HepG2 (cell line): ENCODE results near the gene KLF6. TPM values are rescaled to one million over a fixed set of nuclear protein-coding genes. Genes with fewer than 3 reads are reported as not detected.
A peak's percentile ranks its signal among the peaks of the same experiment; 100 is the strongest.

Experiments
- FOXO1 ChIP-seq: sonication (generic); formaldehyde crosslinking; IDR thresholded peaks from 2 replicates; pipeline ENCODE4 v1.4.0; 2020; ENCODE audit warnings: missing genetic modification reagents
- IRX3 ChIP-seq: sonication (generic); formaldehyde crosslinking; IDR thresholded peaks from 2 replicates; pipeline ENCODE4 v1.8.1; 2023; ENCODE audit warnings: mild to moderate bottlenecking, low read depth, missing genetic modification reagents, borderline replicate concordance
- MAFG ChIP-seq: sonication (generic); formaldehyde crosslinking; IDR thresholded peaks from 2 replicates; pipeline ENCODE4 v1.5.1; 2020; ENCODE audit warnings: mild to moderate bottlenecking, missing genetic modification reagents
- PHF20 ChIP-seq: sonication (generic); formaldehyde crosslinking; IDR thresholded peaks from 2 replicates; pipeline ENCODE4 v1.5.0; 2020; ENCODE audit warnings: mild to moderate bottlenecking, missing genetic modification reagents
- PHF21A ChIP-seq: sonication (generic); formaldehyde crosslinking; IDR thresholded peaks from 2 replicates; pipeline ENCODE4 v1.5.0; 2020; ENCODE audit warnings: mild to moderate bottlenecking, missing genetic modification reagents
- REXO4 ChIP-seq: sonication (generic); formaldehyde crosslinking; IDR thresholded peaks from 2 replicates; pipeline ENCODE4 v1.8.0; 2022; ENCODE audit warnings: missing genetic modification reagents, mild to moderate bottlenecking, borderline replicate concordance
- SATB2 ChIP-seq: sonication (generic); formaldehyde crosslinking; IDR thresholded peaks from 2 replicates; pipeline ENCODE4 v1.5.0; 2020; ENCODE audit warnings: missing genetic modification reagents
- SETDB1 ChIP-seq: sonication (generic); formaldehyde crosslinking; IDR thresholded peaks from 2 replicates; pipeline ENCODE4 v1.5.1; 2020; ENCODE audit warnings: missing genetic modification reagents, mild to moderate bottlenecking, borderline replicate concordance
- TAF1 ChIP-seq: sonication (generic); formaldehyde crosslinking; IDR thresholded peaks from 2 replicates; pipeline ENCODE4 v1.4.0; 2020; ENCODE audit warnings: missing genetic modification reagents
- TRIM24 ChIP-seq: sonication (generic); formaldehyde crosslinking; IDR thresholded peaks from 2 replicates; pipeline ENCODE4 v1.8.0; 2022; ENCODE audit warnings: mild to moderate bottlenecking, missing genetic modification reagents
- ZFP82 ChIP-seq: sonication (generic); formaldehyde crosslinking; IDR thresholded peaks from 2 replicates; pipeline ENCODE4 v1.5.1; 2020; ENCODE audit warnings: mild to moderate bottlenecking, missing genetic modification reagents, borderline replicate concordance
- ZNF335 ChIP-seq: sonication (generic); formaldehyde crosslinking; IDR thresholded peaks from 2 replicates; pipeline ENCODE4 v1.4.0; 2020; ENCODE audit warnings: missing genetic modification reagents
- ZNF773 ChIP-seq: sonication (generic); formaldehyde crosslinking; IDR thresholded peaks from 2 replicates; pipeline ENCODE4 v1.4.0; 2020; ENCODE audit warnings: missing genetic modification reagents, borderline replicate concordance
- ZNF776 ChIP-seq: sonication (generic); formaldehyde crosslinking; IDR thresholded peaks from 2 replicates; pipeline ENCODE4 v1.4.0; 2020; ENCODE audit warnings: mild to moderate bottlenecking, missing genetic modification reagents
- ZNF800 ChIP-seq: sonication (generic); formaldehyde crosslinking; IDR thresholded peaks from 2 replicates; pipeline ENCODE4 v1.4.0; 2020; ENCODE audit warnings: missing genetic modification reagents
- ZNF816 ChIP-seq: sonication (generic); formaldehyde crosslinking; IDR thresholded peaks from 2 replicates; pipeline ENCODE4 v1.8.0; 2022; ENCODE audit warnings: missing genetic modification reagents, mild to moderate bottlenecking, borderline replicate concordance
- ZSCAN31 ChIP-seq: sonication (generic); formaldehyde crosslinking; IDR thresholded peaks from 2 replicates; pipeline ENCODE4 v1.5.0; 2020; ENCODE audit warnings: low read depth, mild to moderate bottlenecking, missing genetic modification reagents
- polyA plus RNA-seq, 8 experiments: library from polyadenylated mRNA; depleted of rRNA in 3 of 8; stranded (reverse) in 7 of 8; unstranded in 1 of 8; fragments of >200 nt; fragmentation: Illumina TruSeq in 4 of 8; extraction: Trizol in 4 of 8; gene quantifications; 2 replicates each; pipeline versions ENCODE4 v1.2.1 to v1.2.3, GENCODE V29; 2011 to 2016; ENCODE audit warnings: low read depth in 4 of 8, missing spikeins in 1 of 8, mixed read lengths in 1 of 8; ENCODE audit not compliant: insufficient read depth in 1 of 8
- total RNA-seq, 5 experiments: library from RNA; depleted of rRNA; stranded (reverse); fragments of >200 nt; fragmentation: Illumina TruSeq; extraction: Trizol; gene quantifications; 2 replicates each; pipeline ENCODE4 v1.2.3, GENCODE V29; 2016; ENCODE audit warnings: low read depth in 1 of 5
- TF ChIP-seq, protein P1 (sequence below): sonication (generic); formaldehyde crosslinking; IDR thresholded peaks from 2 replicates; pipeline ENCODE4 v1.8.0; 2022; ENCODE audit warnings: missing genetic modification reagents, mild to moderate bottlenecking, moderate library complexity, borderline replicate concordance
- TF ChIP-seq, protein P2 (sequence below): sonication (generic); formaldehyde crosslinking; IDR thresholded peaks from 2 replicates; pipeline ENCODE4 v1.5.0; 2020; ENCODE audit warnings: missing genetic modification reagents
- TF ChIP-seq, protein P3 (sequence below): sonication (generic); formaldehyde crosslinking; IDR thresholded peaks from 2 replicates; pipeline ENCODE4 v1.4.0; 2020; ENCODE audit warnings: missing genetic modification reagents
- TF ChIP-seq, protein P4 (sequence below): IDR thresholded peaks from 2 replicates; pipeline ENCODE4 v1.6.1; 2016; ENCODE audit warnings: mild to moderate bottlenecking, missing biosample characterization, missing genetic modification reagents

Gene KLF6
- total and polyA plus RNA-seq, 2 of the 13 experiments (the other 11 are each of a cell fraction or from before 2014, with no cell fraction given) = 27.0 to 71.9 TPM

- TF ChIP-seq, protein P1, sequence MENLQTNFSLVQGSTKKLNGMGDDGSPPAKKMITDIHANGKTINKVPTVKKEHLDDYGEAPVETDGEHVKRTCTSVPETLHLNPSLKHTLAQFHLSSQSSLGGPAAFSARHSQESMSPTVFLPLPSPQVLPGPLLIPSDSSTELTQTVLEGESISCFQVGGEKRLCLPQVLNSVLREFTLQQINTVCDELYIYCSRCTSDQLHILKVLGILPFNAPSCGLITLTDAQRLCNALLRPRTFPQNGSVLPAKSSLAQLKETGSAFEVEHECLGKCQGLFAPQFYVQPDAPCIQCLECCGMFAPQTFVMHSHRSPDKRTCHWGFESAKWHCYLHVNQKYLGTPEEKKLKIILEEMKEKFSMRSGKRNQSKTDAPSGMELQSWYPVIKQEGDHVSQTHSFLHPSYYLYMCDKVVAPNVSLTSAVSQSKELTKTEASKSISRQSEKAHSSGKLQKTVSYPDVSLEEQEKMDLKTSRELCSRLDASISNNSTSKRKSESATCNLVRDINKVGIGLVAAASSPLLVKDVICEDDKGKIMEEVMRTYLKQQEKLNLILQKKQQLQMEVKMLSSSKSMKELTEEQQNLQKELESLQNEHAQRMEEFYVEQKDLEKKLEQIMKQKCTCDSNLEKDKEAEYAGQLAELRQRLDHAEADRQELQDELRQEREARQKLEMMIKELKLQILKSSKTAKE (CRISPR knock-in tag) = no peak
- TF ChIP-seq SETDB1 (CRISPR knock-in tag) (no peak), TRIM24 (CRISPR knock-in tag) (no peak), ZFP82 (CRISPR knock-in tag) (0 out of 2 replicates have a peak, but pooled peaks have one; percentile 31), REXO4 (CRISPR knock-in tag) (no peak), ZNF800 (CRISPR knock-in tag) (no peak), IRX3 (CRISPR knock-in tag) (no peak), SATB2 (no peak), MAFG (CRISPR knock-in tag) (no peak), ZSCAN31 (CRISPR knock-in tag) (0 out of 2 replicates have a peak, but pooled peaks have one; percentile 28), PHF20 (CRISPR knock-in tag) (no peak), TAF1 (no peak), ZNF816 (CRISPR knock-in tag) (peak; percentile 44; the same call in 1 of the 2 replicates), ZNF773 (CRISPR knock-in tag) (no peak), ZNF335 (CRISPR knock-in tag) (no peak), FOXO1 (peak; percentile 56; the same call in 1 of the 2 replicates), PHF21A (no peak), ZNF776 (CRISPR knock-in tag) (no peak)
- TF ChIP-seq, protein P2, sequence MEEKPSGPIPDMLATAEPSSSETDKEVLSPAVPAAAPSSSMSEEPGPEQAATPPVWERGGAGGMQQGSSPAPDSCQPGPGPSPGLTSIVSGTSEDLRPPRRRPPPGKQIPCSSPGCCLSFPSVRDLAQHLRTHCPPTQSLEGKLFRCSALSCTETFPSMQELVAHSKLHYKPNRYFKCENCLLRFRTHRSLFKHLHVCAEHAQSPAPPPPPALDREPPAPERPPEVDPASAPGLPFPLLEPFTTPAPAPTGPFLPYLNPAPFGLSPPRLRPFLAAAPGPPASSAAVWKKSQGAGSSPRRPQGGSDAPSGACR = no peak
- TF ChIP-seq, protein P3, sequence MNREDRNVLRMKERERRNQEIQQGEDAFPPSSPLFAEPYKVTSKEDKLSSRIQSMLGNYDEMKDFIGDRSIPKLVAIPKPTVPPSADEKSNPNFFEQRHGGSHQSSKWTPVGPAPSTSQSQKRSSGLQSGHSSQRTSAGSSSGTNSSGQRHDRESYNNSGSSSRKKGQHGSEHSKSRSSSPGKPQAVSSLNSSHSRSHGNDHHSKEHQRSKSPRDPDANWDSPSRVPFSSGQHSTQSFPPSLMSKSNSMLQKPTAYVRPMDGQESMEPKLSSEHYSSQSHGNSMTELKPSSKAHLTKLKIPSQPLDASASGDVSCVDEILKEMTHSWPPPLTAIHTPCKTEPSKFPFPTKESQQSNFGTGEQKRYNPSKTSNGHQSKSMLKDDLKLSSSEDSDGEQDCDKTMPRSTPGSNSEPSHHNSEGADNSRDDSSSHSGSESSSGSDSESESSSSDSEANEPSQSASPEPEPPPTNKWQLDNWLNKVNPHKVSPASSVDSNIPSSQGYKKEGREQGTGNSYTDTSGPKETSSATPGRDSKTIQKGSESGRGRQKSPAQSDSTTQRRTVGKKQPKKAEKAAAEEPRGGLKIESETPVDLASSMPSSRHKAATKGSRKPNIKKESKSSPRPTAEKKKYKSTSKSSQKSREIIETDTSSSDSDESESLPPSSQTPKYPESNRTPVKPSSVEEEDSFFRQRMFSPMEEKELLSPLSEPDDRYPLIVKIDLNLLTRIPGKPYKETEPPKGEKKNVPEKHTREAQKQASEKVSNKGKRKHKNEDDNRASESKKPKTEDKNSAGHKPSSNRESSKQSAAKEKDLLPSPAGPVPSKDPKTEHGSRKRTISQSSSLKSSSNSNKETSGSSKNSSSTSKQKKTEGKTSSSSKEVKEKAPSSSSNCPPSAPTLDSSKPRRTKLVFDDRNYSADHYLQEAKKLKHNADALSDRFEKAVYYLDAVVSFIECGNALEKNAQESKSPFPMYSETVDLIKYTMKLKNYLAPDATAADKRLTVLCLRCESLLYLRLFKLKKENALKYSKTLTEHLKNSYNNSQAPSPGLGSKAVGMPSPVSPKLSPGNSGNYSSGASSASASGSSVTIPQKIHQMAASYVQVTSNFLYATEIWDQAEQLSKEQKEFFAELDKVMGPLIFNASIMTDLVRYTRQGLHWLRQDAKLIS = peak; percentile 30; the same call in 1 of the 2 replicates
- TF ChIP-seq, protein P4, sequence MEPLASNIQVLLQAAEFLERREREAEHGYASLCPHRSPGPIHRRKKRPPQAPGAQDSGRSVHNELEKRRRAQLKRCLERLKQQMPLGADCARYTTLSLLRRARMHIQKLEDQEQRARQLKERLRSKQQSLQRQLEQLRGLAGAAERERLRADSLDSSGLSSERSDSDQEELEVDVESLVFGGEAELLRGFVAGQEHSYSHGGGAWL (CRISPR knock-in tag) = no peak; the same call in 1 of the 2 replicates
These were observed 1.2 kb downstream of the KLF6 start (continued) for GRCh38 chr10:3783682-3784432.
